Neural progenitor cell (in vitro differentiated cells): ENCODE results near the gene ARSJ. TPM values are rescaled to one million over a fixed set of nuclear protein-coding genes. Genes with fewer than 3 reads are reported as not detected.
A peak's percentile ranks its signal among the peaks of the same experiment; 100 is the strongest.

Source experiments
- DNase-seq: peaks from one replicate; pipeline ENCODE4 v3.0.0-alpha.2; 2016; ENCODE audit warnings: low spot score
- H2AFZ ChIP-seq: fragments of 200-600 bp; sonication (generic); replicated peaks from 2 replicates; pipeline ENCODE4 v1.6.1; 2016; ENCODE audit warnings: antibody characterized with exemption
- H3F3A ChIP-seq: fragments of 200-600 bp; sonication (generic); 2 replicates; pipeline ENCODE4 v1.6.1; 2016; ENCODE audit warnings: antibody characterized with exemption, low read depth
- H3K27ac ChIP-seq: fragments of 200-600 bp; sonication (generic); 2 replicates; pipeline ENCODE4 v1.5.1; 2016; ENCODE audit warnings: mild to moderate bottlenecking
- H3K27me3 ChIP-seq: fragments of 200-600 bp; sonication (generic); 2 replicates; pipeline ENCODE4 v1.6.1; 2016; ENCODE audit warnings: mild to moderate bottlenecking, moderate library complexity
- H3K36me3 ChIP-seq: fragments of 200-600 bp; sonication (generic); 2 replicates; pipeline ENCODE4 v1.5.1; 2016
- H3K4me1 ChIP-seq: fragments of 200-600 bp; sonication (generic); 2 replicates; pipeline ENCODE4 v1.6.1; 2016; ENCODE audit warnings: mixed run types
- H3K4me2 ChIP-seq: fragments of 200-600 bp; sonication (generic); 2 replicates; pipeline ENCODE4 v1.6.1; 2016
- H3K4me3 ChIP-seq: fragments of 200-600 bp; sonication (generic); 2 replicates; pipeline ENCODE4 v1.5.1; 2016
- H3K79me2 ChIP-seq: fragments of 200-600 bp; sonication (generic); 2 replicates; pipeline ENCODE4 v1.6.1; 2016; ENCODE audit warnings: low read depth
- H3K9ac ChIP-seq: fragments of 200-600 bp; sonication (generic); 2 replicates; pipeline ENCODE4 v1.6.1; 2016
- H3K9me3 ChIP-seq: fragments of 200-600 bp; sonication (generic); 2 replicates; pipeline ENCODE4 v1.5.1; 2016; ENCODE audit warnings: low read depth
- H4K20me1 ChIP-seq: fragments of 200-600 bp; sonication (generic); 2 replicates; pipeline ENCODE4 v1.6.1; 2016; ENCODE audit warnings: low read depth
- H3K27ac Mint-ChIP-seq: 3 replicates; pipeline ENCODE4 v1.8.0; 2021; ENCODE audit warnings: mixed read lengths
- H3K27me3 Mint-ChIP-seq: 2 replicates; pipeline ENCODE4 v1.8.0; 2022; ENCODE audit warnings: low read depth, mild to moderate bottlenecking, inconsistent platforms, moderate library complexity, mixed read lengths; ENCODE audit not compliant: insufficient read depth
- H3K36me3 Mint-ChIP-seq: 3 replicates; pipeline ENCODE4 v1.8.0; 2021; ENCODE audit warnings: mixed read lengths
- H3K4me1 Mint-ChIP-seq: 3 replicates; pipeline ENCODE4 v1.8.0; 2021; ENCODE audit warnings: mixed read lengths
- H3K4me3 Mint-ChIP-seq: 3 replicates; pipeline ENCODE4 v1.8.0; 2021; ENCODE audit warnings: mild to moderate bottlenecking, moderate library complexity, mixed read lengths
- H3K9me3 Mint-ChIP-seq: 3 replicates; pipeline ENCODE4 v1.8.0; 2020; ENCODE audit warnings: mixed read lengths
- EZH2 ChIP-seq: fragments of 200-600 bp; sonication (generic); IDR thresholded peaks from 2 replicates; pipeline ENCODE4 v1.6.1; 2017; ENCODE audit warnings: antibody characterized with exemption, mild to moderate bottlenecking, moderate library complexity
- EZH2phosphoT487 ChIP-seq: fragments of 200-600 bp; sonication (generic); IDR thresholded peaks from 2 replicates; pipeline ENCODE4 v1.6.1; 2017; ENCODE audit warnings: antibody characterized with exemption
- total RNA-seq: library from RNA; depleted of rRNA; stranded (reverse); fragments of >200 nt; gene quantifications from 2 replicates; pipeline ENCODE4 v1.2.3, GENCODE V29; 2015; ENCODE audit warnings: low replicate concordance
- TF ChIP-seq, protein P1 (sequence below): fragments of 200-600 bp; sonication (generic); IDR thresholded peaks from 2 replicates; pipeline ENCODE4 v1.5.1; 2017; ENCODE audit warnings: antibody characterized with exemption, mild to moderate bottlenecking

ARSJ gene
- total RNA-seq, 1 donor from 2014 or later, result 0.28 TPM

DNA sequence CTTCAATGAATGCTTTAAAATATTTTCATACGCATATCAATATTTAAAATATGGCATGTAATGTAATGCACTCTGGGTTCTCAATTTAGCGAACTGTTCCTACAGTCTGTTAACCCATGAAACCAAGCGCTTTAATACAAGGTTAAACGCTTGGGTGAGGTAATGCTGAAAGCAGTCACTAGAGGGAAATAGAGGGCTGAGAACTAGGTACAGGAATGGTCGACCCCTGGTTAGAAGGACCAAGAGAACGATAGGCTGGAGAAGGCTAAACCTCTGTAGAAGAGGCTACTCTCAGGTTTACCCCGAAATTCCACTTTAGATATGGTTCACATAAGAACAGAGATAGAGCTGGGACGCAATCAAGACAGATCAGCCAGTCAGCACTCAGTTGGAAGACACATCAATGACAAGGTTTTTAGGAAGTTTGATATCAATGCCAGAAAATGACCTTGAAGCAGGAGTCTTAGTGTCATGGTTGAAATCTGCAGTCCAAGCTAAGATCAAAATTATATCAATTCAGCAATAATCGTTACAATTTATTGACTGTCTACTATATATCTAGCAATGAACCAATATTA is 26.9 kb downstream of the ARSJ start:
- peak; percentile 78 for DNase-seq
- no peaks in the 10 kb centered on the region for H3F3A ChIP-seq
- H3K4me1 ChIP-seq, result no peaks in the 10 kb centered on the region
- H3K9me3 ChIP-seq, result no peaks in the 10 kb centered on the region
- no peaks in the 10 kb centered on the region for H3K79me2 ChIP-seq
- no peak overlapping the region for H3K4me2 ChIP-seq
- Mint-ChIP-seq H3K4me1 (no peaks in the 10 kb centered on the region), H3K27ac (no peak overlapping the region), H3K9me3 (no peaks in the 10 kb centered on the region), H3K36me3 (no peaks in the 10 kb centered on the region), H3K4me3 (no peak overlapping the region), H3K27me3 (no peaks in the 10 kb centered on the region)
- H3K36me3 ChIP-seq, result no peaks in the 10 kb centered on the region
- H2AFZ ChIP-seq, result no peak overlapping the region
- H3K4me3 ChIP-seq, result no peak overlapping the region
- H3K9ac ChIP-seq, result no peak overlapping the region
- H3K27ac ChIP-seq, result no peak overlapping the region
- no peaks in the 10 kb centered on the region for H3K27me3 ChIP-seq
- no peak for TF ChIP-seq EZH2phosphoT487
- TF ChIP-seq, protein P1, sequence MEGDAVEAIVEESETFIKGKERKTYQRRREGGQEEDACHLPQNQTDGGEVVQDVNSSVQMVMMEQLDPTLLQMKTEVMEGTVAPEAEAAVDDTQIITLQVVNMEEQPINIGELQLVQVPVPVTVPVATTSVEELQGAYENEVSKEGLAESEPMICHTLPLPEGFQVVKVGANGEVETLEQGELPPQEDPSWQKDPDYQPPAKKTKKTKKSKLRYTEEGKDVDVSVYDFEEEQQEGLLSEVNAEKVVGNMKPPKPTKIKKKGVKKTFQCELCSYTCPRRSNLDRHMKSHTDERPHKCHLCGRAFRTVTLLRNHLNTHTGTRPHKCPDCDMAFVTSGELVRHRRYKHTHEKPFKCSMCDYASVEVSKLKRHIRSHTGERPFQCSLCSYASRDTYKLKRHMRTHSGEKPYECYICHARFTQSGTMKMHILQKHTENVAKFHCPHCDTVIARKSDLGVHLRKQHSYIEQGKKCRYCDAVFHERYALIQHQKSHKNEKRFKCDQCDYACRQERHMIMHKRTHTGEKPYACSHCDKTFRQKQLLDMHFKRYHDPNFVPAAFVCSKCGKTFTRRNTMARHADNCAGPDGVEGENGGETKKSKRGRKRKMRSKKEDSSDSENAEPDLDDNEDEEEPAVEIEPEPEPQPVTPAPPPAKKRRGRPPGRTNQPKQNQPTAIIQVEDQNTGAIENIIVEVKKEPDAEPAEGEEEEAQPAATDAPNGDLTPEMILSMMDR, result peak; percentile 86
- TF ChIP-seq EZH2, result no peak
- no peaks in the 10 kb centered on the region for H4K20me1 ChIP-seq

DNA sequence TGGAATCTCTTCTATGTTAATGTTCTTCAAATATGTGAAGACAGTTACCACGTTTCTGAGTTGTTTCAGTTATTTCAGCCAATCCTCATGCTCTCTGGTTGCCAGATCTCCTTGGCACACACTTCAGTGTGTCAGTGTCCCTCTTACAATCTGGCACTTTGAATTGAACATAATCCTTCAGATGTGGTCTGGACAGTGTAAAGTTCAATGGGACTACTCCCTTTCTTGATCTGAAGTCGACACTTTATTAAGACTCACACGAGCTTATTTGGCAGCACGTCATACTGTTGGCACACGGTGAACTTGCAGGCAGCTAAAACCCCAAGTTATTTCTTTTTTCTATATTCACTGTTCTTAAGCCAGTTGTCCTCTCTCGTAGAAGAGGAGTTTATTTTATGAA is 28.2 kb downstream of the ARSJ start:
- Histone ChIP-seq H3K79me2 (no peaks in the 10 kb centered on the region), H3K36me3 (no peaks in the 10 kb centered on the region), H3K9ac (no peak overlapping the region), H3K9me3 (no peaks in the 10 kb centered on the region), H3K4me3 (no peak overlapping the region), H3K27ac (no peak overlapping the region), H3F3A (no peaks in the 10 kb centered on the region), H4K20me1 (no peaks in the 10 kb centered on the region), H3K4me1 (no peaks in the 10 kb centered on the region), H3K4me2 (no peak overlapping the region), H2AFZ (no peak overlapping the region), H3K27me3 (no peaks in the 10 kb centered on the region)
- no peak for DNase-seq
- Mint-ChIP-seq H3K27me3 (no peaks in the 10 kb centered on the region), H3K4me1 (no peaks in the 10 kb centered on the region), H3K9me3 (no peaks in the 10 kb centered on the region), H3K4me3 (no peak overlapping the region), H3K27ac (no peak overlapping the region), H3K36me3 (no peaks in the 10 kb centered on the region)
- no peak for TF ChIP-seq EZH2
- TF ChIP-seq EZH2phosphoT487, result no peak
- TF ChIP-seq, protein P1, result no peak

DNA sequence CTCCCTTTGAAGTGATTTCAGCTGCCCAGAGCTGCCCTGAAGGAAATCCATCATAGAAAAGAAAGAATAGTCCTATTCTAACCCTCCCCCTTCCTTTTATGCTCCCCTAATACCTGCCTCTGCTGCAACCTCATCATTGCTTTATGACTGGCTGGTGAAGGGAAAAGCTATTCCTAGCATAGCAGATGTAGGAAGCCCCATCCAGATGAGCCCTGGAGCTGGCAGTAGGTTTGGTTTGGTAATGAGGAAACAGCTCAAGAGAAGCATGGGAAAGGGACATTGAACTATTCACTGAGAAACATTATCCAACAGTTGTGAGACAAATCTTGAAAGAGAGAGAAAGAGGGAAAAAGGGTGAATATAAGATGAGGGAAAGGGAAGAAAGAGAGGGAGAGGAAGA is 29.2 kb downstream of the ARSJ start:
- TF ChIP-seq EZH2phosphoT487 (no peak), EZH2 (no peak)
- TF ChIP-seq, protein P1, result no peak
- no peaks in the 10 kb centered on the region for H3K79me2 ChIP-seq
- H3K27ac Mint-ChIP-seq, result no peak overlapping the region

More for the DNA sequence above, 29.2 kb downstream of the ARSJ start:
- H3K27me3 ChIP-seq, result no peaks in the 10 kb centered on the region
- no peaks in the 10 kb centered on the region for H3K36me3 ChIP-seq
- H3K4me3 Mint-ChIP-seq, result no peak overlapping the region
- no peaks in the 10 kb centered on the region for H3K4me1 ChIP-seq
- H3K4me2 ChIP-seq, result no peak overlapping the region
- no peaks in the 10 kb centered on the region for H3K9me3 ChIP-seq
- H3K4me1 Mint-ChIP-seq, result peaks cover 2% of the 10 kb centered on the region
- H2AFZ ChIP-seq, result no peak overlapping the region
- H3K27ac ChIP-seq, result no peak overlapping the region
- H4K20me1 ChIP-seq, result no peaks in the 10 kb centered on the region
- no peaks in the 10 kb centered on the region for H3K36me3 Mint-ChIP-seq
- DNase-seq, result no peak
- no peak overlapping the region for H3K9ac ChIP-seq
- no peaks in the 10 kb centered on the region for H3F3A ChIP-seq
- no peak overlapping the region for H3K4me3 ChIP-seq
- H3K27me3 Mint-ChIP-seq, result no peaks in the 10 kb centered on the region
- H3K9me3 Mint-ChIP-seq, result no peaks in the 10 kb centered on the region
